GM18526 (cell line): ENCODE results near the gene MED4.

Source experiments
- POLR2A ChIP-seq: IDR thresholded peaks from 3 replicates; pipeline ENCODE4 v1.6.1; 2011; ENCODE audit not compliant: insufficient read length; ENCODE audit errors: extremely low read depth

Gene MED4

GRCh38 chr13:48110931-48111721 is 16.2 kb upstream of the MED4 start:
- no peak for TF ChIP-seq POLR2A

GRCh38 chr13:48110132-48110868 is 15.4 kb upstream of the MED4 start:
- no peak for TF ChIP-seq POLR2A

- no peak for TF ChIP-seq POLR2A
Measured at GRCh38 chr13:48108106-48108505, 13.2 kb upstream of the MED4 start.

GRCh38 chr13:48097793-48098192 is 2.9 kb upstream of the MED4 start:
- TF ChIP-seq POLR2A, result no peak

- TF ChIP-seq POLR2A, result no peak
Measured at GRCh38 chr13:48096670-48097069, 1.8 kb upstream of the MED4 start.

- no peak for TF ChIP-seq POLR2A
Measured at GRCh38 chr13:48094404-48094780, 512 bp downstream of the MED4 start.

- no peak for TF ChIP-seq POLR2A
Measured at GRCh38 chr13:48093588-48093987, 1.3 kb downstream of the MED4 start.

- no peak for TF ChIP-seq POLR2A
Measured at GRCh38 chr13:48086272-48086671, 8.6 kb downstream of the MED4 start.

- no peak for TF ChIP-seq POLR2A
Measured at GRCh38 chr13:48081739-48082138, 13.2 kb downstream of the MED4 start.

GRCh38 chr13:48078251-48078656 is 16.6 kb downstream of the MED4 start:
- no peak for TF ChIP-seq POLR2A

- TF ChIP-seq POLR2A, result no peak
Measured at GRCh38 chr13:48074006-48074405, 20.9 kb downstream of the MED4 start.

- TF ChIP-seq POLR2A, result no peak
Measured at GRCh38 chr13:48072787-48073186, 22.1 kb downstream of the MED4 start.

- no peak for TF ChIP-seq POLR2A
Measured at GRCh38 chr13:48072304-48072703, 22.6 kb downstream of the MED4 start.

GRCh38 chr13:48070942-48071341 is 24.0 kb downstream of the MED4 start:
- TF ChIP-seq POLR2A, result no peak

- no peak for TF ChIP-seq POLR2A
Measured at GRCh38 chr13:48069573-48069972, 25.3 kb downstream of the MED4 start.

- no peak for TF ChIP-seq POLR2A
Measured at GRCh38 chr13:48068952-48069351, 26.0 kb downstream of the MED4 start.
